T47D (cell line): ENCODE measurements around the gene PAXIP1.

Source experiments
- DNase-seq, 2 experiments: peaks; one replicate each; pipeline versions ENCODE4 v3.0.0 to v3.0.0-alpha.2; 2011 to 2012; ENCODE audit warnings: low read depth in 1 of 2, low spot score in 1 of 2
- JUND ChIP-seq: IDR thresholded peaks from 2 replicates; pipeline ENCODE4 v1.6.1; 2012; ENCODE audit warnings: low read depth
- in situ Hi-C: cut with HindIII; loops from 2 replicates; pipeline ENCODE4 v1.10.0; 2016; ENCODE audit warnings: low sequenced_read_pairs, low pct_unique_long_range_greater_than_20kb

PAXIP1 gene

GRCh38 chr7:155003376-155004214 is 671 bp upstream of the PAXIP1 start:
- no peak for TF ChIP-seq JUND
- in situ Hi-C loops, result no loop called here
- peak; percentile 86 to 90 for DNase-seq

- in situ Hi-C loops, result no loop called here
Measured at GRCh38 chr7:155002411-155003091, 373 bp downstream of the PAXIP1 start.

GRCh38 chr7:155001756-155002410 is 1.0 kb downstream of the PAXIP1 start:
- in situ Hi-C loops, result no loop called here
- DNase-seq, result peak in 1 of 2 experiments; percentile 6
- TF ChIP-seq JUND, result no peak

More at GRCh38 chr7:155002411-155003091, 373 bp downstream of the PAXIP1 start:
- peak; percentile 30 to 35 for DNase-seq
- TF ChIP-seq JUND, result no peak

- in situ Hi-C loops, result no loop called here
- peak in 1 of 2 experiments; percentile 22 for DNase-seq
Measured at GRCh38 chr7:155000795-155001194, 2.1 kb downstream of the PAXIP1 start.

DNA sequence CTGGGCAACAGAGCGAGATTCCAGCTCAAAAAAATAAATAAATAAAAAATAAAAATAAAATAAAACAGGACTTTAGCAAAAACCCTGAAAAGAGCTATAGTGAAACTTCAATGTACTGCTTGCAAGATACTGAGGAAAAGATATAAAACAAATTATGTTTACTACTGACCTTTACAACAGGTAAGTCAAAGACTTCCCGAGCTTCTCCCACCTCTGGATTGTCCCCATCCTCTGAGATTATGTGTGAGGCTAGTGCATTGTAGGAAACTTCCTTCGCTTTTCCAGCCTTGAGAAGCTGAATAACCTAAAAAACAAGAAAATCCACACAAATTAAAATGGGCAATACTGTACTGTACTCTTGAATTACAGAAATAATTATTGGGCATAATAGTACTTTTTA is 4.4 kb downstream of the PAXIP1 start:
- no peak for DNase-seq
- TF ChIP-seq JUND, result no peak
- in situ Hi-C loops, result no loop called here

More at GRCh38 chr7:155000795-155001194, 2.1 kb downstream of the PAXIP1 start:
- no peak for TF ChIP-seq JUND

DNA sequence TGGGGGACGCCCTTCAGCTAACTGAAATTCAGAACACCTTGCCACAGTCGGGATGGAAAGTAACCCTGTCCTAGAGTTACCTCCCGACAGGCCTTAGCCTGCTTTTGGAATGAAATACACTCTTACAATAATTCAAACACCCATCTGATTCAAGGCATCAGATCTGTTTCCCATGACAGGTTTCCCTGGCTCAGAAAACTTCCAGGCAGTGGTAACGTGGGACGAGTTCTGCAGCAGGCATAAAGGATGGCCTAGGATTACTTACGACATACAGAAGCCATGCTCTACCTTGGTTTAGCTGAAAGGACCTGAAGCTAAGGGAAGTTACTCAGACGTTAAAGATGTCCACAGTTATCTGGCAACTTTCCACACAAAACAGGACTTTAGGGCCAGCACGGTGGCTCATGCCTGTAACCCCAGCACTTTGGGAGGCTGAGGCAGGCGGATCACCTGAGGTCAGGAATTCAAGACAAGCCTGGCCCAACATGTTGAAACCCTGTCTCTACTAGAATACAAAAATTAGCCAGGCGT is 5.0 kb downstream of the PAXIP1 start:
- no peak for TF ChIP-seq JUND
- in situ Hi-C loops, result no loop called here
- no peak for DNase-seq

DNA sequence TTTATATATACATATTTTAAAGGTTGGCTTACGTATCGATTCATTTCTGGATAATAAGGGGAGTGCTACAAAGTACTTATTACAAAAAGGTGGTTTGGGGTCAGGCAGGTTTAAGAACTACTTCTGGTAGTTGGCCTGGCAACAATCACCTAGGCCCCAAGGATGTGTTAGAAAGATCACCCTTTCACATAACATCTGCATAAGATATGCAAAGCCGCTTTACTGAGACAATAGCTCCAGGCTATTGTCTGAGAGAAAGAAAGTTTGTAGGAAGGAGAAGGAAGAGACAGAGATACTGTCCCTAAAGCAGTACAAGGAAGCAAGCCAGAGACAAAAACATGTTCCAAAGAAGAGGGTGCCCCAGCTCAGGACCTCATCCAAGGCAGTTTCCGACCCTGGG is 6.2 kb downstream of the PAXIP1 start:
- in situ Hi-C loops, result no loop called here
- TF ChIP-seq JUND, result no peak
- DNase-seq, result no peak

DNA sequence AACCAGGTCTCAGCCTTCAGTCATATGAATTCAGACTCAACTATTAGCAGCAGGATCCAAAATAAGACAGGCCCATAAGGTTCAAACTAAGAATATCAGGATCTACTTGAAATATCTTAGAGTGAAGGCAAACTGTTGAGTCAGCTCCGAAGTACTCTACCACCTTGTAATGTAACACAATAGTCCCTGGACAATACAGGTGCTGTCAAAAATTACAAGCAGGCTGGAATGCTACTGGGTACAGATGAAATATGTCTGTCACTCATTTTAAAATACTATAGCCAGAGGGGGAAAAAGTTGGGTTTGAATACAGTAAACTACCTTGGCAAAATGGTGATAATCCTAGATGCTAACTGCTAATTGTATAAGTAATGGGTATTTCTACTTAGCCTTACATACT is 6.8 kb downstream of the PAXIP1 start:
- no peak for DNase-seq
- no peak for TF ChIP-seq JUND
- in situ Hi-C loops, result no loop called here

GRCh38 chr7:154994996-154995395 is 7.9 kb downstream of the PAXIP1 start:
- in situ Hi-C loops, result no loop called here
- TF ChIP-seq JUND, result no peak

DNA sequence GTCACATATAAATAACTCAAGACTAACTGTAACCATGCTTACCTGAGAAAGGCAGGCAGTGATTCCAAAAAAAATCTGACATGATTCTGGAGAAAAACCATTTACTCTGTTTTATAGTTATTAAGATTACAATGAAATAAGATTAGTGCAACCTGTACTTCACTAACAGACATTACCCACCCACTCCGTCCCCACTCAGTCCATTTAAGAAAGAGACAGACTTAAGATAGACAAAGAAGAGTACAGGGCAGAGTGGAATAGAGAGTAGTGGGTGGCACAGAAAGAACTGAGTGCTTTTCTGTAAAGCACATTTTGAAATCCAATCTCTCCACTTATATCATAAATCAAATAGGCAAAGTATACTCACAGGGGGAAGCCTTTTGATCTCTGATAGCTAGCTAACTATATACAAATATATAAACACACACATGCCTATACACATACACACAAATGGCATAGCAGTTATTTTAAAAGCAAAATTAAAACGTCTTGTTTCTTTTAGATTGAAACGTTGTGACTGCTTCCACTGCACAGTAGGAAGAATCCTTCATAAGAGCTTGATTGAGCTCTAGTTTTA is 11.9 kb downstream of the PAXIP1 start:
- in situ Hi-C loops, result no loop called here
- DNase-seq, result no peak
- TF ChIP-seq JUND, result no peak

More at GRCh38 chr7:154994996-154995395, 7.9 kb downstream of the PAXIP1 start:
- DNase-seq, result no peak

- in situ Hi-C loops, result no loop called here
- TF ChIP-seq JUND, result no peak
- DNase-seq, result no peak
Measured at GRCh38 chr7:154987571-154987970, 15.4 kb downstream of the PAXIP1 start.
